Kidney epithelial cell (primary cell): ENCODE results near the gene SLC25A6. TPM values are rescaled to one million over a fixed set of nuclear protein-coding genes. Genes with fewer than 3 reads are reported as not detected.
"Not testable (repeated sequence)": the region's sequence is repeated elsewhere in the genome, so short reads cannot be mapped to it uniquely, and the experiment has no call there.

Source experiments
- DNase-seq: peaks from one replicate; pipeline ENCODE4 v3.0.0-alpha.2; 2010; ENCODE audit warnings: low read depth
- H3K27me3 ChIP-seq: 2 replicates; pipeline ENCODE4 v1.6.0; 2011; ENCODE audit warnings: low read length; ENCODE audit not compliant: control insufficient read depth, insufficient read depth
- H3K36me3 ChIP-seq: 2 replicates; pipeline ENCODE4 v1.5.1; 2011; ENCODE audit warnings: low read length; ENCODE audit not compliant: control insufficient read depth, insufficient read depth
- H3K4me3 ChIP-seq: 2 replicates; pipeline ENCODE4 v1.5.1; 2011; ENCODE audit warnings: low read depth, mild to moderate bottlenecking, control low read depth, low read length
- total RNA-seq: library from RNA; depleted of rRNA; stranded (reverse); fragments of >200 nt; gene quantifications from 2 replicates; pipeline ENCODE4 v1.2.3, GENCODE V29; 2015
- TF ChIP-seq, protein P1 (sequence below): IDR thresholded peaks from 2 replicates; pipeline ENCODE4 v1.5.1; 2011; ENCODE audit warnings: mild to moderate bottlenecking, moderate library complexity, low read length, control low read depth, inconsistent platforms; ENCODE audit not compliant: insufficient read depth, poor library complexity, severe bottlenecking

Gene SLC25A6
- total RNA-seq, 1 donor from 2014 or later, result 450 TPM

DNA sequence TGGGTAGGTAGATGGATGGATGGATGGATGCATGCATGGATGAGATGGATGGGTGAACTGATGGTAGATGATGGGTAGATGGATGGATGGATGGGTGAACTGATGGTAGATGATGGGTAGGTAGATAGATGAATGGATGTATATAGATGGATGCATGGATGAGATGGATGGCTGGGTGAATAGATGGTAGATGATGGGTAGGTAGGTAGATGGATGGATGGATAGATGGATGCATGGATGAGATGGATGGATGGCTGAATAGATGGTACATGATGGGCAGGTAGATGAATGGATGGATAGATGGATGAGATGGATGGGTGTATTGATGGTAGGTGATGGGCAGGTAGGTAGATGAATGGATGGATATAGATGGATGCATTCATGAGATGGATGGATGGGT lies 15.1 kb upstream of the SLC25A6 start:
- TF ChIP-seq, protein P1, sequence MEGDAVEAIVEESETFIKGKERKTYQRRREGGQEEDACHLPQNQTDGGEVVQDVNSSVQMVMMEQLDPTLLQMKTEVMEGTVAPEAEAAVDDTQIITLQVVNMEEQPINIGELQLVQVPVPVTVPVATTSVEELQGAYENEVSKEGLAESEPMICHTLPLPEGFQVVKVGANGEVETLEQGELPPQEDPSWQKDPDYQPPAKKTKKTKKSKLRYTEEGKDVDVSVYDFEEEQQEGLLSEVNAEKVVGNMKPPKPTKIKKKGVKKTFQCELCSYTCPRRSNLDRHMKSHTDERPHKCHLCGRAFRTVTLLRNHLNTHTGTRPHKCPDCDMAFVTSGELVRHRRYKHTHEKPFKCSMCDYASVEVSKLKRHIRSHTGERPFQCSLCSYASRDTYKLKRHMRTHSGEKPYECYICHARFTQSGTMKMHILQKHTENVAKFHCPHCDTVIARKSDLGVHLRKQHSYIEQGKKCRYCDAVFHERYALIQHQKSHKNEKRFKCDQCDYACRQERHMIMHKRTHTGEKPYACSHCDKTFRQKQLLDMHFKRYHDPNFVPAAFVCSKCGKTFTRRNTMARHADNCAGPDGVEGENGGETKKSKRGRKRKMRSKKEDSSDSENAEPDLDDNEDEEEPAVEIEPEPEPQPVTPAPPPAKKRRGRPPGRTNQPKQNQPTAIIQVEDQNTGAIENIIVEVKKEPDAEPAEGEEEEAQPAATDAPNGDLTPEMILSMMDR, result no peak
- DNase-seq, result no peak
- no peak overlapping the region for H3K4me3 ChIP-seq
- H3K36me3 ChIP-seq, result no peaks in the 10 kb centered on the region
- no peaks in the 10 kb centered on the region for H3K27me3 ChIP-seq

DNA sequence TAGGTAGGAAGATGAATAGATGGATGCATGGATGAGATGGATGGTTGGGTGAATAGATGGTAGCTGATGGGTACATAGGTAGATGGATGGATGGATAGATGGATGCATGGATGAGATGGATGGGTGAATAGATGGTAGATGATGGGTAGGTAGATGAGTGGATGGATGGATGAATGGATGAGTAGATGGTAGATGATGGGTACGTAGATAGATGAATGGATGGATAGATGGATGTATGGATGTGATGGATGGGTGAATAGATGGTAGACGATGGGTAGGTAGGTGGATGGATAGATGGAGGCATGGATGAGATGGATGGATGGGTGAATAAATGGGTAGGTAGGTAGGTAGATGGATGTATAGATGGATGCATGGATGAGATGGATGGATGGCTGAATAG lies 13.9 kb upstream of the SLC25A6 start:
- not testable (repeated sequence) for H3K27me3 ChIP-seq, DNase-seq, H3K36me3 ChIP-seq, H3K4me3 ChIP-seq

DNA sequence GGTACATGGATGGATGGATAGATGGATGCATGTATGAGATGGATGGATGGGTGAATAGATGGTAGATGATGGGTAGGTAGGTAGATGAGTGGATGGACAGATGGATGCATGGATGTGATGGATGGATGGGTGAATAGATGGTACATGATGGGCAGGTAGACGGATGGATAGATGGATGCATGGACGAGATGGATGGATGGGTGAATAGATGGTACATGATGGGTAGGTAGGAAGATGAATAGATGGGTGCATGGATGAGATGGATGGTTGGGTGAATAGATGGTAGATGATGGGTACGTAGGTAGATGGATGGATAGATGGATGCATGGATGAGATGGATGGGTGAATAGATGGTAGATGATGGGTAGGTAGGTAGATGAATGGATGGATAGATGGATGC lies 12.0 kb upstream of the SLC25A6 start:
- H3K36me3 ChIP-seq, H3K4me3 ChIP-seq, H3K27me3 ChIP-seq, DNase-seq: not testable (repeated sequence)

DNA sequence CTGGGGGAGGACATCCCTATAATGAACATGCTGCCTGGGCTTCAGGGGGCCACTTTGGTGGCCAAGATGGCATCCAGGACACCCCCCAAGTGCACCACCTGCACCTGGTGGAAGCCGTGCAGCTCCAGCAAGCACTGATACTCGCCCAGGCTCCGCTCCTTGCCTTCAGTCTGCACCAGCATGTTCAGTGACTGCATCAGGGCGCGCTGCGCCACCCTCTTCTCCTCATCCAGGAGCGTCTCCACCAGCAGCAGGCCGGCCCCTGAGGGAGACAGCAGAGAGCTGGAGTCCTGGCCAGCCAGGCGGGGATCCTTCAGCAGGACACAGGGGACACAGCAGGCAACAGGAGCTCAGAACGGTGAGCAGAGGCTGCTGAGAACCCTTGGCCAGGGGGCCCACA lies 11.3 kb upstream of the SLC25A6 start:
- H3K36me3 ChIP-seq, result no peaks in the 10 kb centered on the region

DNA sequence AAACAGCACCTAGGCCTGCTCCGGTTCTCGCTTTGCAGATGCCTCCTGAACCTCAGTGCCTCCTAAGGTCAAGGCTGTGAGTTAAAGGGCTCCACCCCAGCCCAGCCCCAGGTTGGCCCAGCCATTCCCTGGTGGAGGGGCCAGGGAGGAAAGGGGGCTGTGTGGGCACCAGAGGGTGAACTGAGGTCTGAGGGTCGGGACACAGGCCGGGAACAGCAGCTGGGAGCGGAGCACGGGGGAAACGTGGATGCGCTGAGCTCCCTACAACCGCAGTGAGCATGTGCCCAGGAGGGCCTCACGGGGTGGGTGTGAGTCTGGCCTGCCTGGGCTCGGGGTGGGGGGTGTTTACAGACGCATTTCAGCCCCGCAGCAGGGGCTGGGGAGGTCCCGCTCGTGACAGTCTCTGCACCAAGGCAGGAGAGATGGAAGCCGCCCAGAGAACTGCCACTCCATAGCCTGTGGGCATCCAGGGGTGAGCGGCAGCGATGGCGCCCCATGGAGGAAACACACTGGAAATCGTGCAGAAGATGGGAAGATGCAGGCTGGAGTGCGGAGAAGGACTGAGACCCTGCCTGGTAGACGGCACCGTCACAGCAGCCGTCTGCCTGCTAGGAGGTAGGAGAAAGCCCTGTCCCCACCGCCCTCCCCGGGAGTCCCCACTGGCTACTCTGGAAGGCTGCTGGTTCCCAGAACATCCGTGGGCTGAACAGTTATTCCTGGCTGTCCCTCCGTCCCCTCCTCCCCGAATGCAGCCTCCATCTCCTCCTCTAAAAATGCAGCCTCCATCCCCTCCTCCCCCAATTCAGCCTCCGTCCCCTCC lies 9.9 kb upstream of the SLC25A6 start:
- TF ChIP-seq, protein P1, result no peak
- no peak for DNase-seq
- H3K36me3 ChIP-seq, result no peaks in the 10 kb centered on the region
- H3K27me3 ChIP-seq, result no peaks in the 10 kb centered on the region
- no peak overlapping the region for H3K4me3 ChIP-seq

More for the DNA sequence above, 11.3 kb upstream of the SLC25A6 start:
- TF ChIP-seq, protein P1, result no peak
- DNase-seq, result no peak
- H3K4me3 ChIP-seq, result no peak overlapping the region
- no peaks in the 10 kb centered on the region for H3K27me3 ChIP-seq

DNA sequence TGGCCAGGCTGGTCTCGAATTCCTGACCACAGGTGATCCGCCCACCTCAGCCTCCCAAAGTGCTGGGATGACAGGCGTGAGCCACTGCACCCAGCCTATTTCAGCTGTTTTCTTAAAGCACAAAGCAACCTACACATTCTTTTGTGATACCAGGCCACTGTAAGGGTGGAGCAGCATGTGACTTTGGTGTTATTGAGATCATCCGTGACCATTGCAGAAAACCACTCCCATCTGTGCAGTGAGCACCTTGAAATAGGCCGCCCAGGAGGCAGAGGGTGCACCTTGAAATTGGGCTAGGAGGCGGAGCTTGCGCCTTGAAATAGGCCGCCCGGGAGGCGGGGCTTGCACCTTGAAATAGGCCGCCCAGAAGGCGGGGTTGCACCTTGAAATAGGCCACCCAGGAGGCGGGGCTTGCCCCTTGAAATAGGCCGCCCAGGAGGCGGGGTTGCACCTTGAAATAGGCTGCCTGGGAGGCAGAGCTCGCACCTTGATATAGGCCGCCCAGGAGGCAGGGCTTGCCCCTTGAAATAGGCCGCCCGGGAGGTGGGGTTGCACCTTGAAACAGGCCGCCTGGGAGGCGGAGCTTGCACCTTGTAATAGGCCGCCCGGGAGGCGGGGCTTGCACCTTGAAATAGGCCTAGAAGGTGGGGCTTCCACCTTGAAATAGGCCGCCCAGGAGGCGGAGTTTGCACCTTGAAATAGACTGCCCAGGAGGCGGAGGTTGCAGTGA lies 9.0 kb upstream of the SLC25A6 start:
- peaks cover 2% of the 10 kb centered on the region for H3K36me3 ChIP-seq
- H3K4me3 ChIP-seq, result no peak overlapping the region
- TF ChIP-seq, protein P1, result no peak
- no peak for DNase-seq
- H3K27me3 ChIP-seq, result no peaks in the 10 kb centered on the region
